Dendritic cell treated with granulocyte-macrophage colony-stimulating factor and Interleukin-4, amounts not matched to agents 40 ng/mL and 50 ng/mL, for 4 days (primary cell): ENCODE data around the gene LITAFD.
"Not testable (repeated sequence)": the region's sequence is repeated elsewhere in the genome, so short reads cannot be mapped to it uniquely, and the experiment has no call there.

Source experiments
- H3K27ac Mint-ChIP-seq: one replicate; pipeline ENCODE4 v1.8.0; 2022; ENCODE audit warnings: mild to moderate bottlenecking, mixed read lengths
- H3K27me3 Mint-ChIP-seq: one replicate; pipeline ENCODE4 v1.8.0; 2022; ENCODE audit warnings: mild to moderate bottlenecking, mixed read lengths
- H3K36me3 Mint-ChIP-seq: one replicate; pipeline ENCODE4 v1.8.0; 2022; ENCODE audit warnings: low read depth, mixed read lengths
- H3K4me1 Mint-ChIP-seq: one replicate; pipeline ENCODE4 v1.8.0; 2022; ENCODE audit warnings: low read depth, mixed read lengths
- H3K4me3 Mint-ChIP-seq: one replicate; pipeline ENCODE4 v1.8.0; 2022; ENCODE audit warnings: mild to moderate bottlenecking, moderate library complexity, mixed read lengths
- H3K9me3 Mint-ChIP-seq: one replicate; pipeline ENCODE4 v1.8.0; 2022; ENCODE audit warnings: mixed read lengths
- intact Hi-C: fragments of 100-400 bp; cut with micrococcal nuclease; formaldehyde crosslinking; loops from one replicate; pipeline ENCODE4 v1.15.0; 2022

The LITAFD gene

DNA sequence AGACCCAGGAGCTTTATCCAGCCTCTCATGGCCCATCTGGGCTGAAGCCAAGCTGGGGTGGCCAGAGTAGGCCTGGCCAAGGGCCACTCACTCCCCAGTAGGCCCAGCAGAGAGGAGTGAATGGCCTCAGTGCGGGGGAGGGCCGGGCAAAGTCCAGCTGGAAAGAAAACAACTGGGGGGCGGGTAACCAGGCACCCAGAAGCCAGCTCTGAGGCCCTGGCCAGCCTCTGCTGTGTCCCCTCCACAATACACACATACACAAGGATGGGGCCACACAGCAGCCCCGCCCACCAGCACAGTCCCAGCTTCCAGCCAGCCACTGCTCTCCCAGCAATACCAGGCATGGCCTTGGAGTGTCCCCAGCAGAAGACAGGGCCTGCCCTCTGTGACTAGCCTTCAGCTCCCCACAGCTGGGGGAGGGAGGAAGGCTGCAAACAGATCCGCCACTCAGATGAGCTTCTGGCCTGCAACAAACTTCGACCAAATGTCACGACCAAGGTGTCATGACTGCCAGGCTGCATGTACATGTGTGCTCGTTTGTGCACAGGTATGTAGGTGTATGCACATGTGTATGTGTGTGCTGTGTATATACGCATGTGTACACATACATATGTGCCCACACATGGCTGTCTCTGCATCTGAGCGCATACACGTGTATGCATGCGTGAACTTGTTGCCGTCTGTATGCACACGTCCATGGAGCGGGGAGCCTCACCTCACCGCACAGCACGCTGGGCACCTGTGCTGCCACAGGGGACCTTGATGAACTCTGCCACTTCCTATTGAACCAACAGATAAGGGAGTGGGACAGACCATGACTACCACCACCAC is 18.3 kb upstream of the LITAFD start:
- intact Hi-C loops, result loop anchor here (10.0 kb wide), 1 partner anchor 209 kb away; no protein-coding TSS in a partner anchor
- no peaks in the 10 kb centered on the region for H3K9me3 Mint-ChIP-seq
- peaks cover 2% of the 10 kb centered on the region for H3K27me3 Mint-ChIP-seq
- H3K4me3 Mint-ChIP-seq, result no peak overlapping the region
- peaks cover 19% of the 10 kb centered on the region for H3K36me3 Mint-ChIP-seq
- H3K4me1 Mint-ChIP-seq, result peaks cover 33% of the 10 kb centered on the region
- H3K27ac Mint-ChIP-seq, result no peak overlapping the region

DNA sequence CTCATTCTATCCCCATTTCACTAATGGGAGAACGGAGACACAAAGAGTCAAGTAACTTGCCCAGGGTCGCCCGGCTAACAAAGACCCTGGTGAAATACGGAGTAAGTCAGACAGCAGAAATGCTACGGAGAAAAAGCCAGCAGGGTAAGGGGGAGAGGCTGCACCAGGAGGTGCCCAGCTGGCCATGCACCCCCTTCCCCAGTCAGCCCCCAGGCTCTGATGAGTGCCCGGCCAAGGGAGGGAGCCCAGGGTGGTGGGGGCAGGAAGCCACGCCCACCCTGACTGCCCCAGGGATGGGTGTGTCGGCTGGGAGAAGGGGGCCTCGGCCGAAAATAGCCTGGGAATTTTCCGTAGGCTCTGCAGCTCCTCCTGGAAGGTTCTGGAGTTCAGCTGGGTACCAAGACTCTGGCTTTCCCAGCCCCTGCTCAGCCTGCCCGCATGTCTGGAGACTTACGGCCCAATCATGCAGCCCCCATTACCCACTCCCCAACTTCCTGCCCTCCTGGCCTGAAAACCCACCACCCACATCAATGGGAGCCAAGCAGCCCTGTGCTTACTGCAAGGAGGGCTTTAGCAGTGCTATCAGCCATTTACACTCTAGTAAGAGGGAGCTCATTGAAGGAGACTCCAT is 17.6 kb upstream of the LITAFD start:
- Mint-ChIP-seq H3K27me3 (peaks cover 2% of the 10 kb centered on the region), H3K36me3 (peaks cover 11% of the 10 kb centered on the region), H3K27ac (no peak overlapping the region), H3K9me3 (no peaks in the 10 kb centered on the region), H3K4me3 (no peak overlapping the region), H3K4me1 (peaks cover 41% of the 10 kb centered on the region)
- intact Hi-C loops, result loop anchor here (10.0 kb wide), 1 partner anchor 210 kb away; no protein-coding TSS in a partner anchor

DNA sequence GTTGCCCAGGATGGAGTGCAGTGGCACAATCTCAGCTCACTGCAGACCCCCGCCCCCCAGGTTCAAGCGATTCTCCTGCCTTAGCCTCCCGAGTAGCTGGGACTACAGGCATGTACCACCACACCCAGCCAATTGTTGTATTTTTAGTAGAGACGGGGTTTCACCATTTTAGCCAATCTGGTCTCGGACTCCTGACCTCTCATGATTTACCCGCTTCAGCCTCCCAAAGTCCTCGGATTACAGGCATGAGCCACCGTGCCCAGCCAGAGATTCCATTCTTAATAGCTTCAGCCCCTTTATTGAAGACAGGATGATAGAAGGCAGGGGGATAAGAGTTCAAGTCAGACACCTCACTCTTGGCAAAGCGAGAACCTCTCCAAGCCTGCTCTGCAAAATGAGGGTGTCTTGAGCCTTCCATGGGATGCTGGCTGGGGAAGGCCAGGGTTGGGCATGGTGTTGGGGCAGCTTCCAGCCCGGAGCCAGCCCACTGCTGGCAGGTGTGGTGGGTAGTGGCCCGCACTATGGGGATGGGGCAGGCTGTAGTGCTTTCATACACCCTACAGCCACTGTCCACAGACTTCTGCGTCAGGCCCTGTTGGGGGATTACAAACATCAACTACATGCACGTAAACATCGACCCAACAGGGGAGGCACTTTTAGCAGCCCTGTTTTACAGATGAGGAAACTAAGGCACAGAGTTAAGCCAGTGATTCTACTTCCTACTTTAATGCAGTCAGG is 16.8 kb upstream of the LITAFD start:
- Mint-ChIP-seq H3K27me3 (peaks cover 2% of the 10 kb centered on the region), H3K9me3 (no peaks in the 10 kb centered on the region), H3K4me3 (no peak overlapping the region), H3K27ac (no peak overlapping the region), H3K36me3 (peaks cover 4% of the 10 kb centered on the region), H3K4me1 (peaks cover 45% of the 10 kb centered on the region)
- intact Hi-C loops, result loop anchor here (10.0 kb wide), 1 partner anchor 211 kb away; no protein-coding TSS in a partner anchor

DNA sequence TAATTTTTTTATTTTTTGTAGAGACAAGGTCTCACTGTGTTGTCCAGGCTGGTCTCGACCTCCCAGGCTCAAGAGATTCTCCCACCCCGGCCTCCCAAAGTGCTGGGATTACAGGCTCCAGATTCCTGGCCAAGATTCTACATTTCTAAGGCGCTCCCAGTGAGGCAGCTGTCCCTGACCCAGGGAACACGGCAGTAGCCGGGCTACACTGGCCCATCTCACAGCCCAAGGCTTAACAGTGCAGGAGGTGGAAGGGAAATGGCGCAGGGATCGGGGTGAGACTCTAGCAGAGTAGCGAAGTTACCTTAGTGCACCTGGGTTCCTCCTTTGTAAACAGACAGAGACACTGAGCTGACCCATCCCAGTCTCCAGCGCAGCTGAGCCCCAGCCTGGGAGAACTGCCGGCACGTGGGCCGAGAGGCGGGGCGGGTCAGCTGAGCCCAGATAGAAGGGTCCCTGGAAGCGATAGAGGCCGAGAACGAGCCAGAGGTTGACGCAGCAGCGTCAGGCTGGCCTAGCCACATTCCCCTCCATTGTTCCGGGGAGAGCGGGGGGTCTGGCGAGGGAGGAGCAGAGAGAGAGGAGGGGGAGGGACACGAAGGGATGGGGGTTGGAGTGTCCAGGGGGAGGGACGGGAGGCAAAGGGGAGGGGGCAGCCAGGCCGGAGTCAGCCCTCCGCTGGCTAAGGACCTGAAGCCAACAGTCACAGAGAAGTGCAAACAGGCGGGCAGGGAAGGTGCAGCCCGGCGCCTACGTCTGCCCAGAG is 15.8 kb upstream of the LITAFD start:
- Mint-ChIP-seq H3K9me3 (no peaks in the 10 kb centered on the region), H3K4me3 (no peak overlapping the region), H3K4me1 (peaks cover 53% of the 10 kb centered on the region), H3K36me3 (no peaks in the 10 kb centered on the region), H3K27ac (peak overlapping the region; percentile 47), H3K27me3 (peaks cover 2% of the 10 kb centered on the region)
- intact Hi-C loops, result loop anchor here (10.0 kb wide), 1 partner anchor 212 kb away; no protein-coding TSS in a partner anchor

DNA sequence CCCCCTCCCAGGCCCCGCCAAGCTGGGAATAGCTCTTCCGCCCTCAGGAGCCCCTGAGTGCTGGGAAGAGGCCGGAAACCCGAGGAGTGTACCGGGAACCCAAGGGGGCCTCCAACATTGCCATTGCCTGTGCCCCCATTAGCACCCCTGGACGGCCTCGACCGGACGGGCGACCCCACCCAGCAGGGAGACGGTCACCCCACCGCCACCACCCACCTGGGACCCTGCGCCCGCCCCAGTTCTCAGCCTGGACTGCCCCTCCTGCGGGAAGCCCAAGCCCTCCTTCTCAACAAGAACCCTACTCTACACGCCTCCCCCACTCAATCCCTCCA is 15.3 kb upstream of the LITAFD start:
- Mint-ChIP-seq H3K27me3 (peaks cover 2% of the 10 kb centered on the region), H3K27ac (peak overlapping the region; percentile 79), H3K36me3 (no peaks in the 10 kb centered on the region), H3K4me1 (peaks cover 54% of the 10 kb centered on the region), H3K9me3 (no peaks in the 10 kb centered on the region), H3K4me3 (peak overlapping the region; percentile 87)
- intact Hi-C loops, result loop anchor here (10.0 kb wide), 1 partner anchor 212 kb away; no protein-coding TSS in a partner anchor

DNA sequence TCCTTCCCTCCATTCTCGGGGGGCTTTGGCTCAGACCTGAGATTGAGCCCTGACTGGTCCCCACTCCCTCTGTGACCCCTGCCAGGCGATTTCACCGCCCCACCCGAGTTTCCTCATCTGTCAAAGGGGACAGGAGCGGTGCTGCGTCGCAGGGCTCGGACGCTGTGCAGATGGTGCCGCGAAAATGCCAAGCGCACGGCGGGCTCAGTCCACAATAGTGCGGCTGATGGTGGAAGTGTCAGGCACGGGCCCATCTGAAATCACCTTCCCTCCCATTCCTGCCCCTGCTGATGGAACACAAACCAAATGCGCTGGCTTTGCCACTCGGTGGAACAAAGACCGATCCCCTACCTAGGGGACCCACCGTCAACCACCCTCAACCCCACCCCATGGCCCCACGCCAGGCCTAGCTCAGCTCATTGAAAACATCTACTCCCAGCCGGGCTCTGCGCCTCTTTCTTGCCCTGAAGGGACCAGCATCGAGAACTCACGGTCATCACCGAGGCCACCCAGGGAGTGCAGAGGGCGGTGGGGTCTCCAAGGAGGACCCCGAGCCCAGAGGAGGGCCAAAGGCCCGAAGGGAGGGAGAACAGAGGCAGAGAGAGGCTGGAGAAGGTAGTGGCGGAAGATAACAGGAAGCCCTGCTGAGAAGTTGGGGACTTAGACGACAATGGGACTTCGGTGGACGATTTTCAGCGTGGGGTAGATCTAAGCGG is 14.8 kb upstream of the LITAFD start:
- Mint-ChIP-seq H3K4me3 (peak overlapping the region; percentile 87), H3K4me1 (peaks cover 54% of the 10 kb centered on the region), H3K36me3 (no peaks in the 10 kb centered on the region), H3K27ac (peak overlapping the region; percentile 79), H3K9me3 (no peaks in the 10 kb centered on the region), H3K27me3 (peaks cover 2% of the 10 kb centered on the region)
- intact Hi-C loops, result loop anchor here (10.0 kb wide), 1 partner anchor 213 kb away; no protein-coding TSS in a partner anchor

DNA sequence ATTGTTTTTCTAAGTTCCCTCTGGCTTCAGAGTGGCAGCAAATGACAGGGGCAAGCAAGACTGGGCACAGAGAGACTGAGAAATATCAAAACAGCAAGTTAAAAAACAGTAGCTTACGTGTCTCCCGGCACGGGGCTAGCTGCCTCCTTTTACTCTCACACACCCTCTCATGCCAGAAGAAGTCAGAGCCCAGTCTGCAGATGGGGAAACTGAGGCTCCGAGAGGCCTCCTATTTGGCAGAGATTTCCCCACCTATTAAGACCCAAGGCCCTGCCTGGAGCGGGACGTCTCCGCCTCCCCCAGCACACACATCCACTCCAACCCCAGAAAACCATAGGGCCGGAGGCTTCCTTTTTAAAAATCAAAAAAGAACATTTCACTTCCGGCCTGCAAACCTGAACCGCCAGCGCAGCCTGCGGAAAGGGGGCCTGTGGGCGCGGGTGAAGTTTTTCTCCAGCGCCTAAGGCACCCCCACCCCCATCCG is 14.2 kb upstream of the LITAFD start:
- Mint-ChIP-seq H3K9me3 (no peaks in the 10 kb centered on the region), H3K36me3 (no peaks in the 10 kb centered on the region), H3K4me3 (peak overlapping the region; percentile 87), H3K27ac (peak overlapping the region; percentile 79), H3K4me1 (peaks cover 54% of the 10 kb centered on the region), H3K27me3 (peaks cover 2% of the 10 kb centered on the region)
- intact Hi-C loops, result loop anchor here (10.0 kb wide), 1 partner anchor 213 kb away; no protein-coding TSS in a partner anchor

DNA sequence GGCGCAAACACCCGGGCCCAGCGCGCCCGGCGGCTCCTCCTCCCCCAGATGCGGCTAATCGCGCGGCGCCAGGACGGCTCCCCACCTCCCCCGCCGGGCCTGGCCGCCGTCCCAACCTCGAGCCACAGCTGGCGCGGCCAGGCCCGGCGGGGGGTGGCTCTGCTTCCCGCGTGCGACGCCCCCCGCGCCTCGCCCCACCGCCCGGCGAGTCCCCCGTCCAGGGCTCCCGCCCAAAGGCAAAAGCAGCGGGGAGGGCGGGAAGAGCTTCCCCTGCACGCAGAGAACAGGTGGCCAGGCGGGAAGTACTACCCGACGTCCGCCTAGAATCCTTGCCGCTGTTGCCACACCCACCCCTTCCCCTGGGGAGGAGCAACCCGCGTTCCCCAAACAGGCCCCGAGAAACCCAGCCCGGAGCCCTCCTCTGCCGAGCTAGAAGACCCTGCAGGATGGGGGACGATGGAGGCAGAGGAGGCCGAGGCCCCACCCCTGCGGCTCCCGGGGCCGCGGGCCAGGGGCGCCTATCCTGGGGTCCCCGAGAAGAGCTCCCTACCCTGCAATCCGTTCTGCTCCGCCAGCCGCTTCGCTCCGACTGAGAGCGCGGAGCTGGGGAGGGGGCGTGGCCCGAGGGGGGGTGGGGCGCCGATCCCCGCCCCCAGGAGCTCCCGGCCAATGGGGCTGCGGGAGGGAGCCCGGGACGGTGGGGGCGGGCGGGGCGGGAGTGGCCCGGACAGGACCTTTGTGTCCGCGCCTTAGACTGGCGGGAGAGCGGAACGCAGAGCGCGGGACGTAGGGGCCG is 13.5 kb upstream of the LITAFD start, which contains the start of gene CARHSP1:
Gene CARHSP1, minus strand, starts transcription at position 591 of the 796 bp plus-strand sequence. CDS start 9,678 bp downstream, outside the sequence.
- H3K4me3 Mint-ChIP-seq, result peak within 1 kb of the TSS; percentile 96
- H3K4me1 Mint-ChIP-seq, result peaks cover 54% of the 10 kb centered on the region
- H3K27ac Mint-ChIP-seq, result peak within 1 kb of the TSS; percentile 79
- no peaks in the 10 kb centered on the region for H3K36me3 Mint-ChIP-seq
- H3K27me3 Mint-ChIP-seq, result peaks cover 2% of the 10 kb centered on the region
- no peaks in the 10 kb centered on the region for H3K9me3 Mint-ChIP-seq
- intact Hi-C loops, result loop anchor here (1.0 to 10.0 kb wide), 2 partner anchors 71 to 214 kb away; partner anchors contain the start of genes PMM2 and TMEM186

DNA sequence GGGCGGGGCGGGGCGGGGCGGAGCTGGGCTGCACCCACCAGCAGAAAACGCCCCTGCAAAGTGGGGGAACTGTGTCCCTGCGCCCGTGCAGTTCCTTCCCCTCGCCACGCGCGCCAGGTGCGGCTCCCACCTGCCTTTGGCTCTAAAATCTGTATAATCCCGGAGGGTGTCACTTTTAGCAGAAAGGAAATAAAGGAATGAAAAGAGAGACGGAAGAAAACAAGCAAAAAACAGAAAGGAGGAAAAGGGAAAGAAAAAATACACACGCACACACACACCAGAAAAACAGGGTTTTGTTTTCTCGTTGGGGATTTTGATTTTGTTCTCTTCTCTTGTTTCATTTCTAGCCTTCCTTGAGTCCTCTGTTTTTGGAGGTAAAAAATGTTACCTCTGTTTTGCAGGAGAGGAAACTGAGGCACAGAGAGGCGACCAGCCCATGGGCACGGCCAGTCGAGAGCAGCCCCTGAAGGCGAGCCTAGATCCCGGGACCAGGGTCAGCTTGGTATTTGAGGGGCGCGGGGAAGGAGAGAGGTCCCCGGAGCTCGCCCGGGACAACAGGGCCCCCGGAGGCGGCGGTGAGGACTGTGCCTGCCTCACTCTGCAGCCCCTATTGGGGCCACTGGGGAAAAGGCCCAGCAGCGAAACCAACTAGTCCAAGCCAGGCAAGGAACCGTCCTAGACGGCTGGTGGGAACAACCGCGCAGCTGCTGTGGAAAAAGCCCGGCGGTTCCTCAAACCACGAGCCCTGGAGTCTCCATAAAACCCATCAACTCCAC is 12.8 kb upstream of the LITAFD start:
- Mint-ChIP-seq H3K9me3 (no peaks in the 10 kb centered on the region), H3K4me3 (peak overlapping the region; percentile 96), H3K4me1 (peaks cover 54% of the 10 kb centered on the region), H3K27me3 (peaks cover 2% of the 10 kb centered on the region), H3K36me3 (no peaks in the 10 kb centered on the region), H3K27ac (peak overlapping the region; percentile 79)
- intact Hi-C loops, result loop anchor here (1.0 to 10.0 kb wide), 2 partner anchors 72 to 215 kb away; partner anchors contain the start of genes PMM2 and TMEM186

DNA sequence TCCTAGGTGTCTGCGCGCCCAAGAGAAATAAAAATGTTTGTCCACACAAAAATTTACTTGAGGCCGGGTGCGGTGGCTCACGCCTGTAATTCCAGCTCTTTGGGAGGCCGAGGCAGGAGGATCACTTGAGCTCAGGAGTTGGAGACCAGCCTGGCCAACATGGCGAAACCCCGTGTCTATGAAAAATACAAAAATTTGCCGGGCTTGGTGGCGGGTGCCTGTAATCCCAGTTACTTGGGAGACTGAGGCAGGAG is 12.2 kb upstream of the LITAFD start:
- not testable (repeated sequence) for H3K36me3 Mint-ChIP-seq, H3K27me3 Mint-ChIP-seq, H3K9me3 Mint-ChIP-seq, H3K4me3 Mint-ChIP-seq
- H3K4me1 Mint-ChIP-seq, result peaks cover 52% of the 10 kb centered on the region
- intact Hi-C loops, result loop anchor here (1.0 to 10.0 kb wide), 2 partner anchors 73 to 215 kb away; partner anchors contain the start of genes PMM2 and TMEM186
- peak overlapping the region; percentile 79 for H3K27ac Mint-ChIP-seq

DNA sequence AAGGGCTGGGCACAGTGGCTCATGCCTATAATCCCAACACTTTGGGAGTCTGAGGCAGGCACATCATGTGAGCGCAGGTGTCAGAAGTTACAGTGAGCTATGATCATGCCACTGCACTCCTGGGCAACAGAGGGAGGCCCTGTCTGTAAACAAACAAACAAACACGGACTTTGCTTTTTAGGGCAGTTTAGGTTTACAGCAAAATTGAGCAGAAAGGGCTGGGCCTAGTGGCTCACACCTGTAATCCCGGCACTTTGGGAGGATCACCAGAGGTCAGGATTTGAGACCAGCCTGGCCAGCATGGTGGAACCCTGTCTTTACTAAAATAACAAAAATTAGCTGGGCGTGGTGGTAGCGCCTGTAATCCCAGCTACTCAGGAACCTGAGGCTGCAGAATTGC is 10.1 kb upstream of the LITAFD start:
- Mint-ChIP-seq H3K4me3 (no peak overlapping the region), H3K27me3 (peaks cover 3% of the 10 kb centered on the region), H3K36me3 (no peaks in the 10 kb centered on the region), H3K9me3 (no peaks in the 10 kb centered on the region), H3K4me1 (peaks cover 32% of the 10 kb centered on the region), H3K27ac (no peak overlapping the region)
- intact Hi-C loops, result no loop called here
